Retinal pigment epithelial cell (primary cell): Measurements from ENCODE around the gene FERD3L.
A peak's percentile ranks its signal among the peaks of the same experiment; 100 is the strongest.

Source experiments
- DNase-seq: peaks from one replicate; pipeline ENCODE4 v3.0.0-alpha.2; 2010; ENCODE audit warnings: low read depth
- H3K4me3 ChIP-seq: 2 replicates; pipeline ENCODE4 v1.5.1; 2011; ENCODE audit warnings: mild to moderate bottlenecking, low read length, control low read depth, moderate library complexity
- TF ChIP-seq, protein P1 (sequence below): conservative IDR thresholded peaks from 2 replicates; pipeline ENCODE4 v1.5.1; 2011; ENCODE audit warnings: low read depth, low read length, control low read depth, inconsistent platforms

The FERD3L gene

DNA sequence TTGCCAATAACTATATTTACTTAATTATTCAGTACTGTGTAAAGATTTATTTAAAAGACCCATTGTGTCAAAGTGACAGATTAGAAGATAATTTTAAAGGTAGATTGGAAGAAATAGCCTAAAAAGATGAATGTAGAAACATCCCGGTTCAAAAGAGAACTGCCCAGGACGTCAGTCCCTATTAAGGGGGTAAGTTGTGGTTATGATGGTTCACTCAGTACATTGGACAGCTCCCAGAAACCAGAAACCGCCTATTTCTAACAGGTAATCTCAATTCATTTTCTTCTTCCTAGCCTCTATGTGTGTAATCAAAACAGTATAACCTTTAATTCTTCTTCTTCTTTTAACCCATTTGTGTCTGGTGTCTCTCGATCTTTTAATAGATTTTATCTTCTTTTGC, 1.5 kb upstream of the FERD3L start:
- no peak overlapping the region for H3K4me3 ChIP-seq
- no peak for DNase-seq
- TF ChIP-seq, protein P1, sequence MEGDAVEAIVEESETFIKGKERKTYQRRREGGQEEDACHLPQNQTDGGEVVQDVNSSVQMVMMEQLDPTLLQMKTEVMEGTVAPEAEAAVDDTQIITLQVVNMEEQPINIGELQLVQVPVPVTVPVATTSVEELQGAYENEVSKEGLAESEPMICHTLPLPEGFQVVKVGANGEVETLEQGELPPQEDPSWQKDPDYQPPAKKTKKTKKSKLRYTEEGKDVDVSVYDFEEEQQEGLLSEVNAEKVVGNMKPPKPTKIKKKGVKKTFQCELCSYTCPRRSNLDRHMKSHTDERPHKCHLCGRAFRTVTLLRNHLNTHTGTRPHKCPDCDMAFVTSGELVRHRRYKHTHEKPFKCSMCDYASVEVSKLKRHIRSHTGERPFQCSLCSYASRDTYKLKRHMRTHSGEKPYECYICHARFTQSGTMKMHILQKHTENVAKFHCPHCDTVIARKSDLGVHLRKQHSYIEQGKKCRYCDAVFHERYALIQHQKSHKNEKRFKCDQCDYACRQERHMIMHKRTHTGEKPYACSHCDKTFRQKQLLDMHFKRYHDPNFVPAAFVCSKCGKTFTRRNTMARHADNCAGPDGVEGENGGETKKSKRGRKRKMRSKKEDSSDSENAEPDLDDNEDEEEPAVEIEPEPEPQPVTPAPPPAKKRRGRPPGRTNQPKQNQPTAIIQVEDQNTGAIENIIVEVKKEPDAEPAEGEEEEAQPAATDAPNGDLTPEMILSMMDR, result no peak

DNA sequence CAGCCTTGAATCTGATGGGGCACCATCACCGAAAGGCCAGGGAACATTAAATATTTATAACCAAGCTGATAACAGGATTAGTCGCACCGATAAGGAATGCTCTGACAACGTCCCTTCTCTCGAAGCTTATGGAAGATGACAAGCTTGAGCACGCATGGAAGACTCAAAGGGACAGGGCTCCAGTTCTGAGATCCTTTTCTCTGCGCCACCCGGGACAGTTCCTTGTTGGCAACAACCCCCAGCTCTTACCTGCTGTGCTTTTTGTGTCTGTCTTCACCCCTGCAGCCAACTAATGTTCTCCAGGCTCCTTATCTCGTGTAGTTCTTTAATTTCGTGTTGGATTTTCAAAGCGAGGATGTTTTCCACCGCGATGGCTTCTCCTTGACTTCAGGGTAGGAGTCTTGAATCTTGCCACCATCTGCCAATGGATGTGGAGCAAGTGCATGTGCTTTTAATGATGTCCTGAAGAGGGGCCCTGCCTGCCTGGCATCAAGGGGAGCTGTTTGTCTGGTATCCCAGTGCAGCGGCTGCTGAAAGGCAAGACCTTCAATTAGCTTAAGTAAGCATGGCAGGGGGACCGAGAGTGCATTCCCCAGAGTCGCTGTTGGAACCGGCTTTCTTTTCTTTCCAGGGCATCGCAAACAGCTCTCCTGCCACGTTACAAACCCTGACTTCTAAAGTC, 354 bp upstream of the FERD3L start:
- no peak overlapping the region for H3K4me3 ChIP-seq
- TF ChIP-seq, protein P1, result no peak
- no peak for DNase-seq

DNA sequence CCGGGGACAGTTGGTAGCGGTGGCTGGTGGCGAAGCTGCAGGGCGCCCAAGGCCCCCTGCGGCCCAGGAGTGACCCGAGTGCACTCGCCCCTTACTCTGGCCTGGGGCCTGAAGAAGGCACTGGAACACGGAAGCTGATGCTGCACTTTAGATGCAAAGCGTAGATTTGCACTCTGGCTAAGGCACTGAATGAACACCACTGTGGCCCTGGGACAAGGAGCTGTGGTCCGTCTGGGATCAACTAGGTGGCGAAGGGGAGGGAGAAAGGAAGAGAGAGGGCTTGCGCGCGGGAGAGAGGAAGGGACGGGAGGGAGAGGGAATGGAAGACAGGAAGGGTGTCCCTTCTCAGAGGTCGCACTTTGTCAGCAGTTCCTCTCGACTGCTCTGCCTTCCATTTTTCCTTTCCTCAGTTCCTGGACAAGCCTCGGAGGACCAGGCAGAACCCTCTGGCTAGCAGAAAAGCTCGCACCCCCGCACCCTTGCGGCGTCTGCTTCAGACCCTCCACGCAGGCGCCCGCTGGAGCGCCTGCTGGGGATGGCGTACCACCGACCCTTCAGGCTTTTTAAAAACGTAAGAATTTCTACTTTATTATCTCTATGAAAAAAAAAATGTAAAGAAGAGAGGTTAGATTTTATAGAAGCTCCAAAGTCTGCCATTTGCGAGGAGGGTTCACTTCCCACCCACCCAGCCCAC, 1.2 kb downstream of the FERD3L start:
- DNase-seq, result no peak
- TF ChIP-seq, protein P1, result no peak
- peak overlapping the region; percentile 18 for H3K4me3 ChIP-seq

DNA sequence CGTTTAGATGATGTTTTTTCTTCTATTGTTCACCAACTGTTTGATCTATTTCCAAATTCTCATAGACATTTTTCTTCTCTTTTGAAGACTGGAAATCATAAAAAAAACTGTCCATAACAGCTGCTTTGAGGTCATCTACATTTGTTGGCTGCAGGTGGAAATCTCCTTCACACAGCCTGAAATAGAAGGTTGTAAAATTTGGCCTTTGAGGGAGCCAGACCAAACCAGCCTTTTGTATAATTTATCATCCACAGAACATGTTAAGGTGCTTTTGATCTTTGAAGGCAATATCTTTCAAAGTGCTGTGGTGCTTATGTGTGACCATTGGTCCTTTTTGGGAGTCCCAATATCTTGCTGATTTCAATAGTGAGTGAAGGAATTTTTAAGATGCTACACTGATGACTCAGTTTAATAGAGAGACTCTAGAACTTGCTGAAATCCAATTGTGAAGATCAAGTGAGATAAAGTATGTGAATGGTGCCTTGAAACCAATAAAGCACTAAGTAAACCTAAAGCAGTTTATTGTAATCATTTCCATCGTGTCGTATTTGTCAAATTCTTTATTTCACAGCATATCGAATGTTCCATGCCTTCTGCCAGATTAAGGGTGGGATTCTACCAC, 5.4 kb downstream of the FERD3L start:
- H3K4me3 ChIP-seq, result no peak overlapping the region
- no peak for DNase-seq
- TF ChIP-seq, protein P1, result no peak

DNA sequence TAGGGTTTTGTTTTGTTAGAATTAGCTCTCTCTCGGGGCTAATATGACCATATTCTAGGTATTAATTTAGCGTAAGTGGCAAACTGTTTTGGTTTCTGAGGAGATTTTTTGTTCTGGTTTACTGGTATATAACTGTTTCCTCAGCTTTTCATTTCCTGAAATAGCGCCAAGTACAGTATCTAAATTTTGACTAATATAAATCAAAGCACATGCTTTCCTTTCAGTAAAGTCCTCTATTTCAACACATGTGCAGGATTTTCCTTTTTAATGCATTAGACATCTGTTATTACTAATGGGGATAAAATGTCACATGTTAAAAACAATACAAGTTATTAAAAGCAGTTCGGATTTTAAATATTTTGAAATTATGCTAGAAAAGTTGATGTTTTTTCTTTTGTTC, 11.3 kb downstream of the FERD3L start:
- TF ChIP-seq, protein P1, result no peak
- no peak overlapping the region for H3K4me3 ChIP-seq
- no peak for DNase-seq

DNA sequence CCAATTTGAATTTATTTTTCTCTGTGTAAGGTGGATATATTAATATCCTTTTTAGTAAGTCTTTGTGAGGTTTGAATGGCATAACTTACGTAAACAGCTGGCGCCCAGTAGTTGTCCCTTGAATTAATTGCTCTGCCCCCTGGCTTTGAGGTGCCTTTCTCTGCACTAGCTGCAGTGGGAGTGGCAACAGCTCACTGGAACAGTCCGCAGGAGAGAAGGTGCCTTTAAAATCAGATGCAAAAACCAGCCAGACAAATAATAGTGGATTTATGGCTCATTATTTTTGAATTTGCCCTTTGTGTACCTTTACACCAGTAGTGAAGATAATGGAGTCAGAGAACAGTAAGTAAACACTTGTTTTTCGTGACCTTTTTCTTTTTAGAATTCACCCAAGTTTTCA, 11.8 kb downstream of the FERD3L start:
- no peak for DNase-seq
- TF ChIP-seq, protein P1, result no peak
- no peak overlapping the region for H3K4me3 ChIP-seq
